Smooth muscle cell (in vitro differentiated cells): ENCODE measurements around the gene SRRM3. TPM values are rescaled to one million over a fixed set of nuclear protein-coding genes. Genes with fewer than 3 reads are reported as not detected.

Experiments
- DNase-seq: peaks from one replicate; lab custom pipeline; 2025; ENCODE audit not compliant: unreplicated experiment; lab: John Stamatoyannopoulos, UW
- H2AFZ ChIP-seq: fragments of 200-600 bp; sonication (generic); 2 replicates; pipeline ENCODE4 v1.6.0; 2016; ENCODE audit warnings: antibody characterized with exemption, low read depth, mild to moderate bottlenecking
- H3F3A ChIP-seq: fragments of 200-600 bp; sonication (generic); 2 replicates; pipeline ENCODE4 v1.6.0; 2017; ENCODE audit warnings: antibody characterized with exemption, low read depth
- H3K27ac ChIP-seq: fragments of 200-600 bp; sonication (generic); 2 replicates; pipeline ENCODE4 v1.5.1; 2016; ENCODE audit warnings: low read depth, mild to moderate bottlenecking
- H3K27me3 ChIP-seq: fragments of 200-600 bp; sonication (generic); 2 replicates; pipeline ENCODE4 v1.6.1; 2016; ENCODE audit warnings: low read depth, mild to moderate bottlenecking
- H3K36me3 ChIP-seq: fragments of 200-600 bp; sonication (generic); 2 replicates; pipeline ENCODE4 v1.5.1; 2016; ENCODE audit warnings: low read depth
- H3K4me1 ChIP-seq: fragments of 200-600 bp; sonication (generic); 2 replicates; pipeline ENCODE4 v1.5.1; 2016; ENCODE audit warnings: low read depth
- H3K4me2 ChIP-seq: fragments of 200-600 bp; sonication (generic); 2 replicates; pipeline ENCODE4 v1.6.0; 2016; ENCODE audit warnings: mild to moderate bottlenecking
- H3K4me3 ChIP-seq: fragments of 200-600 bp; sonication (generic); 2 replicates; pipeline ENCODE4 v1.5.1; 2016; ENCODE audit warnings: mild to moderate bottlenecking
- H3K79me2 ChIP-seq: fragments of 200-600 bp; sonication (generic); 2 replicates; pipeline ENCODE4 v1.6.0; 2016; ENCODE audit warnings: low read depth, mild to moderate bottlenecking
- H3K9ac ChIP-seq: fragments of 200-600 bp; sonication (generic); 2 replicates; pipeline ENCODE4 v1.6.0; 2016; ENCODE audit warnings: low read depth
- H3K9me3 ChIP-seq: fragments of 200-600 bp; sonication (generic); replicated peaks from 2 replicates; pipeline ENCODE4 v1.5.1; 2016; ENCODE audit warnings: low read depth
- H4K20me1 ChIP-seq: fragments of 200-600 bp; sonication (generic); 2 replicates; pipeline ENCODE4 v1.6.0; 2016; ENCODE audit warnings: low read depth
- CTCF ChIP-seq: fragments of 200-600 bp; sonication (generic); IDR thresholded peaks from 2 replicates; pipeline ENCODE4 v1.5.1; 2017; ENCODE audit warnings: borderline replicate concordance, mild to moderate bottlenecking, antibody characterized with exemption; ENCODE audit not compliant: insufficient read depth, poor library complexity, severe bottlenecking
- WGBS: methylation state at CpG from one replicate; pipeline ENCODE4 v1.1.7; 2016; ENCODE audit warnings: low lambda C conversion rate; 5-methylcytosine and 5-hydroxymethylcytosine counted together
- polyA plus RNA-seq: library from polyadenylated mRNA; unstranded; fragments of >200 nt; fragmentation: Nextera tagmentation; extraction: Ambion mirVana; gene quantifications from 2 replicates; pipeline ENCODE4 v1.2.1, GENCODE V29; 2016
- total RNA-seq: library from RNA; depleted of rRNA; stranded (reverse); fragments of >200 nt; gene quantifications from 2 replicates; pipeline ENCODE4 v1.2.3, GENCODE V29; 2014

The SRRM3 gene
- total and polyA plus RNA-seq, 2 experiments from 2014 or later = 3.6 to 10.9 TPM

GRCh38 chr7:76272142-76272541 is 70.4 kb downstream of the SRRM3 start:
- Histone ChIP-seq H4K20me1 (no peaks in the 10 kb centered on the region), H3K79me2 (no peaks in the 10 kb centered on the region), H3K27ac (no peak overlapping the region), H3K36me3 (no peaks in the 10 kb centered on the region), H3K27me3 (peaks cover 29% of the 10 kb centered on the region), H3K9me3 (no peaks in the 10 kb centered on the region), H2AFZ (no peak overlapping the region), H3K4me3 (no peak overlapping the region), H3F3A (no peaks in the 10 kb centered on the region), H3K9ac (no peak overlapping the region), H3K4me2 (no peak overlapping the region), H3K4me1 (peaks cover 18% of the 10 kb centered on the region)
- no peak for DNase-seq
- no peak for TF ChIP-seq CTCF
- WGBS = 94% methylated on average over 6 of the region's 6 CpGs

GRCh38 chr7:76272851-76273497 is 71.3 kb downstream of the SRRM3 start:
- Histone ChIP-seq H3F3A (no peaks in the 10 kb centered on the region), H3K27me3 (peaks cover 21% of the 10 kb centered on the region)
- whole genome bisulfite sequencing = 43% methylated on average over 7 of the region's 7 CpGs

GRCh38 chr7:76273503-76273902 is 71.8 kb downstream of the SRRM3 start:
- no peak for DNase-seq
- H3K79me2 ChIP-seq = no peaks in the 10 kb centered on the region
- peaks cover 16% of the 10 kb centered on the region for H3K27me3 ChIP-seq
- 86% methylated on average over 5 of the region's 5 CpGs for WGBS
- no peak for TF ChIP-seq CTCF
- H3K4me3 ChIP-seq = no peak overlapping the region
- H3K9ac ChIP-seq = no peak overlapping the region
- H3F3A ChIP-seq = no peaks in the 10 kb centered on the region
- H3K4me1 ChIP-seq = peaks cover 17% of the 10 kb centered on the region
- H3K36me3 ChIP-seq = no peaks in the 10 kb centered on the region
- H4K20me1 ChIP-seq = no peaks in the 10 kb centered on the region
- H3K4me2 ChIP-seq = peak overlapping the region; percentile 31
- no peak overlapping the region for H3K27ac ChIP-seq
- no peaks in the 10 kb centered on the region for H3K9me3 ChIP-seq
- no peak overlapping the region for H2AFZ ChIP-seq

More at GRCh38 chr7:76272851-76273497, 71.3 kb downstream of the SRRM3 start:
- Histone ChIP-seq H2AFZ (peak overlapping the region; percentile 51), H3K9ac (no peak overlapping the region), H3K36me3 (no peaks in the 10 kb centered on the region), H3K4me1 (peaks cover 17% of the 10 kb centered on the region), H3K9me3 (no peaks in the 10 kb centered on the region), H3K27ac (no peak overlapping the region), H3K4me3 (no peak overlapping the region), H3K79me2 (no peaks in the 10 kb centered on the region), H3K4me2 (peak overlapping the region; percentile 31), H4K20me1 (no peaks in the 10 kb centered on the region)
- TF ChIP-seq CTCF = no peak
- DNase-seq = no peak

- no peaks in the 10 kb centered on the region for H3F3A ChIP-seq
- no peak overlapping the region for H3K4me3 ChIP-seq
- H3K9me3 ChIP-seq = no peaks in the 10 kb centered on the region
- no peaks in the 10 kb centered on the region for H4K20me1 ChIP-seq
- no peaks in the 10 kb centered on the region for H3K36me3 ChIP-seq
- H3K79me2 ChIP-seq = no peaks in the 10 kb centered on the region
- TF ChIP-seq CTCF = no peak
- H2AFZ ChIP-seq = no peak overlapping the region
- no peak overlapping the region for H3K4me2 ChIP-seq
- H3K27ac ChIP-seq = no peak overlapping the region
- H3K27me3 ChIP-seq = peaks cover 14% of the 10 kb centered on the region
- DNase-seq = no peak
- whole genome bisulfite sequencing = 100% methylated on average over 1 of the region's 1 CpG
- H3K9ac ChIP-seq = no peak overlapping the region
- H3K4me1 ChIP-seq = peaks cover 3% of the 10 kb centered on the region
Observed at GRCh38 chr7:76278540-76278939, 76.8 kb downstream of the SRRM3 start.
